NOMO-1 treated with dmso at 0.1 percent for 144 hours (cell line): ENCODE data around the gene SIAH3.
A peak's percentile ranks its signal among the peaks of the same experiment; 100 is the strongest.

Experiments
- DNase-seq: peaks from one replicate; lab custom pipeline; 2025; ENCODE audit not compliant: unreplicated experiment; lab: John Stamatoyannopoulos, UW

The SIAH3 gene

DNA sequence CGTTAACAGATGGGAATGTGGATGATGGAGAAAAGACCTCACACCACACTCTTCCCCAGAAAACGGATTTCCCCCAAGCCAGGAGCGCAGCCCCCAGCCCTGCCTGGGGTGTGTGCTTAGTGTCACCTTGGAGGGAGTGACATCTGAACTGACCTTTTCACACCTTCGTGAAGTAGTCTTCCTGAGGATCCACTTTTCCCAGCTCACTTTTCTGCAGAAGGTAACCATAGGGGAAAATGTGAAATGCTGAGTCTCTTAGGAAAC is 26.2 kb downstream of the SIAH3 start:
- no peak for DNase-seq

DNA sequence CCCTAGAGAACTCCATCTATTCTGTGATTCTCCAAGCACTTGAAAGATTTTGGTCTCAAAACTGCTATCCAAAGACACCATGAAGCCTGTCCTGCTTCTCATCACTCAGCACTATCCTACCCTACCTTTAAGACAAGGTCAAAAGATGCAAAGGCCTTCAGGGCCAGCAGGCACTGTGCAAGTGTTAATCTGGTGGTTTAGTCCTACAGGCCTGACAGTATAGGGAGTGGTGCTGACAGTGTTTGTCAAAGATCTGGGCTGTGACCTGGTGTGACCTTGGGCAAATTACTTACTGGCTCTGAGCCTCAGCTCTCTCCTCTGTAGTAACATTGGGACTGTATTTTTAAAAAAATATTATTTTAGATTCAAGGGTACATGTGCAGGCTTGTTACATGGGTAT is 28.0 kb downstream of the SIAH3 start:
- no peak for DNase-seq

DNA sequence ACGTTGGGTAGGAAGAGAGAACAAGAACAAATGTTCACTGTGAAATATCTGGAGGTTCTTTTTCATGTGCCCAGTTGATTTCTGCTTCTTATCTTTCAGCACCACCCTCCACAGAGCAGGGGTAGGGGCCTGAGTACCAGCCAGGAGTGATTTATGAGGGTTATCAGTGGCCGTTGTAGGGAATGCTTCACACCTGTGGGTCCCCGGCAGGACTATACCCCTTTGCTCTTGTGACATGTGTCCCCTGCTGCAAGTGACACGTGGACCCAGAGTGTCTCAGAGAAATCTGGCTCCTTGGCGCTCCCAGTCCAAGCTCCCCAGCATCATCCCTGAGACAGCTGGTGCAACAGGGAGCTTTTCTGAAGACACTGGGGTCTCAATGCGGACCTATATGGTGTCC is 29.7 kb downstream of the SIAH3 start:
- DNase-seq, result no peak

DNA sequence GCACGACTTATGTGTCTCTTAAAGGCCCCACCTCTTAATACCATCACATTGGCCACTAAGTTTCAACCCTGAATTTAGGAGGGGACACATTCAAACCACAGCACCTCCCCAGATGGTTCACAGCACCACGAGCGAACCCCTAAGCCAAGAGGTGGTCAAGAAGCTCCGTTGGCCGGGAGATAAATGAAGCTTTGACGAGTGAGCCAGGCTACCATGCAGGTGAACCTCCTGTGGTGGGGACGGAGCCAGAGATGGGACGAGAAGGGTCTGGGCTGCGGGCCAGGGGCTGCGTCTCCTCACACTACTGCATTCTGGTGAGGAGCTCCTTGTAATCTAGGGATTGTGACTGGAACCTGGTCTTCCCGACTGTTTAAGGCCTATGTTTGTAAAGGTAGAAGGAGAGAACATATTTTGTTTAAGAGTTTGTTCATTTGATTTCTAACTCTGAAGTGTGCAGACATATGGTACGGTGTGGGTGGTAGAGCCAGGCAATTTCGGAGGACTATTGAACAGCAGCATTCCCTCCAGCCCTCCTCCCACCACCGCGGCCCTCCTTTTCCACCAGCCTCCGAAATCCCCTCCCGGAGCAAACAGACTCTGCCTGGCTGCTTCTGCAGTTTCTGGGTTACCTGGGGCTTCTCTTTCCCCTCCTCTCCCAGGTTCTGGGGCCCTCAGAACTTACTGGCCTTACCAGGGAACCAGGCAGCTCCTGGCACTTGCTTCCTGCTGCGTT is 31.3 kb downstream of the SIAH3 start:
- no peak for DNase-seq

DNA sequence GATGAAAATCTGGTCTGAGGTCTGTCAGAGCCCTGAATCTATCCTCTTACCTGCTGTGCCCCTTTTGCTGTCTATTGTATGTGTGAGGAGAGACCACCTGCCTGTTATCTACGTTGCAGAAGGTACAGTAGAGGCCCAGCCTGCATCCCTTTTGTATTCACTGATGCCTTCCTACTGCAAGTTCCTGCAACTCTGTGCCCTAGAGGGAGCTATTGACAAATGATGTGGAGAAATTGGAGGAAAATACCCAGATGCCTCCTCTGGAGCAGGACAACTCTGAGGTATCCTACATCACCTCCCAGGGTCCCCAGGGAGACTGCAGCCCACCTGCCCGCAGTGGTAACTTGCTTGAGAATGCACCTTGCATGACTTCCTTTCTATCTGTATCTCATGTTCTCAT is 33.7 kb downstream of the SIAH3 start:
- no peak for DNase-seq

DNA sequence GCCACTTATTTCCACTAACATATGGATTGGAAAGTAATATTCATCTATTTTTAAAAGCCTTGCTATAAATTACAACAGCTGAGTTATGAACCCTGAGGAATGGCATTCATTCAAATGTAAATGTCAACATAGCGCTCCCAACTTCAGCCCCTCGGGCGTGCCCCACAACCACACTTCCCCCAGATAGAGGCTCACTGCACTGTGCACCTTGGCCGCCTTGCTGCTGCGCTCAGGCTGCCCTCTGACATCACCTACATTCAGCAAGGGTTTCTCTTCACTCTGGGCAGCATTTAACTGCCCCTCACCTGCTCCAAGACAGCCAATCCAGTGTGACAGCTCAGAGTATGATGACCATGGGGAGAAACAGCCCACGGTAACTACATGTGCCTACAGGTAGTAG is 35.1 kb downstream of the SIAH3 start:
- DNase-seq, result no peak

DNA sequence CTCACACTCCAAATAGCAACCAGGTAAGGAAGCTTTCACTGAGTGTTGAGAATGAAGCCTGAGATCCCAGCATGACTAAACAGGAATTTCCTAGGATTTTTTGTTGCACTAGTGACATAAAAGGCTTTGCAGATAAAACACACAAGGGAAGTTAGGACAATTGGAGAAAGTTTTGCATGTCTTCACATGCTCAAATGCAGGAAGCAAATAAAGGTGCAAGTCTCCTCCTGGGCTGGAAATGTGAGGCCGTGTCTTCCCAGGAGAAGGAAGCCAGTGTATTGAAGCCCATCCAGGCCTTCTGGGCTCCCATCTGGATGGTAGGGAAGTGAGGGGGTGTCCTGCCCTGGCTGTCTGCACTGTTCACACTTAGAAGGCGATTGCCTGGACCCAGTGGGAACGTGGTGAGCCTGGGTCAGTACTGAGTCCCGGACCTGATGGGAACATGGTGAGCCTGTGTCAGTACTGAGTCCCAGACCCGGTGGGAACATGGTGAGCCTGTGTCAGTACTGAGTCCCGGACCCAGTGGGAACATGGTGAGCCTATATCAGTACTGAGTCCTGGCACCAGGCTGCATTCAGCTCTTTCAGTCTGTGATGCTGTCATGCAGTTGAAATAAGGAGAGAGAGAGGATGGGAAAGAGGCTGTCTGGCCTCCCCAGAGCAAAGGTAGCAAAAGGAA is 38.7 kb downstream of the SIAH3 start:
- DNase-seq, result no peak

DNA sequence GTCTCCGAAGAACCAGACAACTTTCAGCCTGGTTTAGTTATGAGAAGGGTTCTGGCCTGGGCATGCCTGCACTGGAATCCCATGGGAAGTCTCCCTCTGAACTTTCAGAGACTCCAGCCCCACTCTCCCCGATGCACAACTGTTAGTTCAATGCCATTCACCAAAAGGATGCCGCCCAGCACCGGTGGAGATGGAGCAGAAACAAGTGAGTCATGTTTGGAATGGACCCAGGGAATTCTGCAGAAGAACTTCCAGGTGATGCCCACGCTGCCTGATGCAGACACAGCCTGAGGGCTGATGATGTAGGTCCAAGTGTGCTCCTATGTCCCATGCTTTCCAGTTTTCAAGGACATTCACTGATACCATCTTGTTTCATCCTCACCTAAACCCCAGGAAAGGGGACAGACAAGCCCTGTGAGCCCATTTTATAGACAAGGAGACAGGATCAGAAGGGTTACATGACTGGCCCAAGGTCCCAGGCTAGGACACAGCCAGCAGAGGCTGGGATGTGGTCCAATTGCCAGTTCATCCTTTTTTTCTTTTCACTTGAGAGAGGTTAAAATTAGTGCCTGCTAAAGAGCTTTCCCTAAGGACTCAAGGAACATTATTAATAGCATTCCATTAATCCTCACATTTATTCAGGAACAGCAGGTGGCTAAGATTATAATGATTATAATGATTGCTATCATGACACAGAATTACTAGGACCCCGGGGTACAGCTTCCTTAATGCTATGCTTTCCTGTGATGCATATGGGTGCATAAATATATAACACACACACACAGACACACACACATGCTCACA is 39.5 kb downstream of the SIAH3 start:
- no peak for DNase-seq

DNA sequence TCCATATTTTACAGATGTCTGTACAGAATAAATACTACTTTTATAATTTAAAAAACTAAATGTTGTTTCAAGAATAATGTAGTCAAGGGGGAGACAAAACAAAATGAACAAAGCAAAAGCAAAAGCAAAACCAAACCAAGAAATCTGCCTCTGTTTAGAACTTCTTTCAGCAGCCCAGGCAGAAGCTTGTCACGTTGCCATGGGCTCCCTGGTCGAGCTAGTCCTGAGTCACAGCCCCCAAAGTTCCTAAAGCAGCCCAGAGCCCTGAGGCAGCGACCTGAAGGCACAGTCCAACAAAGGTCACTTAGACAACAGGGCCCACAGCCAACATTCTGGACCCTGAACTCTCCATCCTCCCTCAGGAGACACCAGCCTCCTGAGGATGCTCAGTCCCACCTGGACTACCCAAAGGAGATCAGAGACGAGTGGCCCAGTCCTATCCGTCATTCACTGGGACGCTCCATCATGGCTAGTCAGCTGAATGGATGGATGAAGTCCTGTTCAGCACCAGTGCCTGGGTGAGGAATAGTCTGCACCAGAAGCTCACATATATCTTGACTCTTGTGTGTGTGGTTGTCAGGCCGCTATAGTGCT is 41.7 kb downstream of the SIAH3 start:
- no peak for DNase-seq

DNA sequence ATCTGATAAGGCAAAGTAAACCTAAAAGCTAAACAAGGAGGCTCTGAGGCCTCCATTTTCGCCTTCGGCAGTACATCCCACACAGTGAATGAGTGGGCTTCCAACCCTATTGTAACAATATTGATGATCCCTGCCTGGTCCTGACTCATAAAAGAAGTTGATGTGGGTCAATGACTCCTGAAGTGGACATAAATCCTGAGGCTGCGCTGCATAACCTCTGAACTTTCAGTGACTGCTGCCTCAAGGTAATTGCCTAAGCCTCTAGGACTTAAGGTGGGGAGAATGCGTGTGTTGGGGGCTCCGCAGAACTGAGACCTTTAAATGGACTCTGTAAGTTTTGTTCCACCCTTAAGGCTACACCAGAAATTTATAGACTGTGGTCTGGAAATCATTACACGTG is 42.6 kb downstream of the SIAH3 start:
- DNase-seq, result no peak

DNA sequence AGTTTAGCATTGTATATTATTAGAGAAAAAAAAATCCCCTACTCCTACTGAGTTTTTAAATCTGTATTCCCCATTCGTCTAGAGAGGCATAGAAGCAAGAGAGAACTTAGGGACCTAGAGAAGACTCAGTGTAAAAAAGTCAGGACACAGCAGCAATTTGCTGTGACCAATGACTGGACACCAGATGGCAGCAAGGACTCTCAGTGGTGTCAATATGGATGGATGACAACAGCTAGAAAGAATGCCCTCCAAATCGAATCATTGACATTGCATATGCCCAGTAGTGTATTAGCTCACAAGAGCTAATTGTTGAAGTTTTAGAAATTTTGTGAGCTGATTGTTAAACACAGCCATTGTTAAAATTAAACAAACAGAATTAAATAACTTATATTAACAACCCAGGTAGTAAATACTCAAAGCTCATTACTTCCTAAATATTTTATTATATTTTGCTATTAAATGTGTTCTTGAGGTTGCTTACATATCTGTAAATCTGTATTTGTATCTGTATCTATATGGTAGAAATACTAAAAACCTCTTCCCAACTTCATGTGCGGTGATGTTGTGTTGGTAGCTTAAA is 43.9 kb downstream of the SIAH3 start:
- peak; percentile 8 for DNase-seq

DNA sequence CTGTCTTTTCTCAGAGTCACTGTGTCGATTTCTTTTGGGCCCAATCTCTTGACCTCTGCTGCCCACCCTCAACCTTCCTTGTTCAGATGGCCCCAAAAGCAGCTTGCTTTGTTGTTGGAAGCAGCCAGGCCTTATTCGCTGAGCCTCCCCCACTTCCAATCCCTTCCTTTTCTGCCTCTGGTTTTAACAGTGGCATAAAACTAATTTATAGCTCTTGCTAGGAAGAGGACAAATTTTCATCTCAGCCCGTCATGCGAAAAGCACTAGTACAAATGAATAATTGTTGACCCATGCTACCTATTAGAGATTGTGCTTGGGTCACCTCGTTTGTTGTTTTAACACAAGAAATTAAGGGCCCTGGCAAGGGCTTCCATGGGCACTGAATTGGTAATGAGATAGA is 51.1 kb downstream of the SIAH3 start:
- no peak for DNase-seq

DNA sequence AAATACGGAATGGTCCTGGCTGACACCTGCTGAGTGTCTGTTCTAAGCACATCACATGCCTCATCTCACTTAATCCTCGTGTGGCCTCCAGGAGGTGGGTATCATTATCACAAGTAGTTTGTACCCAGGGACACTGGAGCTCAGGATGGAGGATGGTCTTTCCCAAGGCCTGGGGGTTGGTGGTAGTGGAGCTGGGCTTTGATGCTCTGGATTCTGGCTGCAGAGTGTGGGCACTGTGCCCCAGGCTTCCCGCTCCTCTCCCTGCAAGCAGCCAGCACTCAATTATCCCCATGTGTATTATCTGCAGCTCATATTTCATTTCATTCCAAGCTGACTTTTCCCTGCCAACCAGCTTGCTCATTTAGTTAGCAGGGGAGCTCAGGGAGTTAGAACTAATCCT is 52.1 kb downstream of the SIAH3 start:
- no peak for DNase-seq

DNA sequence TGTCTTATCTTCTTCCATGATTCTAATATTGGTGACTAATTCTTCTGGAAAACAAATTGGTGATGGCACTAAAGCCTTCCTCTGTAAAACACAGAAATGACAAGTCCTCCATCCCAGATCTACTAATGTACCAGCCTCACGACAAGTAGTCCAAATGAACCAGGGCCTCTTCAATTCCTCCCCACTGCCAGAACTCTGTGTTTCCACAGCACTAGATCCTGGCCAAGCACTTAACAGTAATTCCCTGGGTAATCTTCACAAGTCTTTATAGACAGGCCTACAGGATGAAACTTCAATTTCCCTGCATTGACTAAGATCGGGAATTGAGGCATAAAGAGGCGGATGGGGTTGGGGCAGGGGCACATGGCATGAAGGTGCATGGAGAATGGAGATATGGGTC is 52.7 kb downstream of the SIAH3 start:
- DNase-seq, result no peak

DNA sequence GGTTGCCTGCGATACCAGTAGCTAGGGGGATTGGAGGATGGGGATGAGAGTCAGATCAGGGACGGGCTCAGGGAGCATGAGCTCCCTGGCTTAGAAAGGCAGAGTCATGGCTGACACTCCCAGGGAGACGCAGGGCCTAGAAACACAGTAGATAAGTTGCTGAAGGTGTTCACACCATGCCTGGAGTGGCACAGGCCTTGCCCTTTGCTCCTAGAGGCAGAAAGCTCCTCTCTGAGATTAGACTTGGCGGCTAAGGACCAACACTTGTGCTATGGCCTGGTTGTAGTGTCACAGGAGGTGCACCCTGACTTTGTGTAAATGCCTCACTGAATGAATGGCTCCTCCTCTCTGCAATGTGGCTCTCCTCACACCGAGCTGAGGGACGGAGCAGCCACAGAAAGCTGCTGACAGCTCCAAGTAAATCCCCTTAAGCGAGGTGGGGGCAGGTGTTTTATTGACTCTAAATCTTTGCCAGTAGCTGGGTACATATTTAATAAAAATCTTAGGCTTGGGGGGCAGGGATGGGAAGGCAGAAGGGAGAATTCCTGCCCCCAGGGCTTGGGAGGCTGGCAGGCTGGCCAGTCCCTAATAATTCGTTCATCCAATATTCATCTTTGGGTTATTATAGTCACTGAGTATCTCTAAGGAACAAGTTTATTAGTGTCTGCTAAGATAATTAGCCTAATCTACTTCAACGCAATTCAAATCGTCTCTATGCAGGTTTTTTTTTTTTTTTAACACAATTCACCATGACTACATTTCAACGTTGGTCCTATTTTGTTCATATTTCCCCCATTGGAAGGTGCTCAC is 54.9 kb downstream of the SIAH3 start:
- DNase-seq, result no peak

DNA sequence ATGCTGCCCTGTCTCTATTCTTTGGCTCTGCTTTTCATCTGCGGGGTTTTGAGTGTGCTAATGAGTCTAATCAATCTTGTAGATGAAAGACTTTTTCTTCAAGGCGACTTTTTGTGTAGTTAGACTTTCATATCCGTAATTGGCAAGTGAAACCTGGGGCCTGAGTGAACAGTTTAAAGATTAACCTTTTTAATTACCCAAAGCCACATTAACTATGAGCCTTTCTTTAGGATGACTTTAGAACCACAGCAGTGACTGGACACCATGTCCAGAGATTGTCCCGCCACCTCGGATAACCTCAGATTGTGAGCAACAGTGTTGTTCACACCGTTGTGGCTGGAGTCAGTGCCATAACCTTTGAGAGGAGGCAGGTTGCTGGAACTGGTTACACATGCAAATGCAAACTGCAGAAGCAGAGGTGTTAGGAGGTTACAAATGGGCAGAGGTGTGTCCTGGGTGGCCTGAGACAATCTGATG is 58.7 kb downstream of the SIAH3 start:
- no peak for DNase-seq

DNA sequence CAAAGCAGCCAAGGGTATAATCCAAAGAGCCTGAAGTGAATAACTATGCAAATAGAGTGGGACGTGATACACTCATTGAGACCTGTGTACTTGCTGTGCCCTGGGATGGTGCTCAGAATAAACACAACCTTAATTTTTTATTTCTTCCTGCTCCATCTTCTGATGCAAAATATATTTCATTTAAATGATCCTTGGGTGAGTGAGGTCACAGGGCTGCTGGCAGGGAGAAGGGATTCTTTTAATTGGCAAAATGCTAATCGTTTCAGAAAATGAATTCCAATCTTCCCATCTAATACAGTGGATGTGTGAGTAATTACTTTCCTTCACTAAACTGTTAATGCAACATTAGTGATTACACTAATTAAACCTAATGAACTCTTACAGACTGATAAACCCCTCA is 63.5 kb downstream of the SIAH3 start:
- no peak for DNase-seq

DNA sequence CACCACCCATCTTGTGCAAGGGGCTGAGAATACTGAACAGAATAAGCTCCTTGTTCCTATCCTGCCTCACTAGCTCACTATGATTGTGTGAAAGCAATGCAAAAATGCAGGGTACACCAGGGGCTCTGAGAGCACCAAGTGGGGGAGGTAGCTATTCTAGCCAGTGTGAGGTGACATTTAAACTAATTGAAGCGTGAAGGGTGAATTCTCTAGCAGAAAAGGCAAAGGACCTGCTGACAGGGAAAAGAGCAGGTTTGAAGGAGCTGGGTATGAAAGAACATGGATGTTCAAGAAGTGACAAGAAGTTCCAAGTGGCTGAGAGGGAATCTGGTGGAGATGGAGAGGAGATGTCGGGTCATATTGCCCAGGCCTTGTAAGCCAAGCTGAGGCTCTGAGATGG is 64.2 kb downstream of the SIAH3 start:
- DNase-seq, result no peak

DNA sequence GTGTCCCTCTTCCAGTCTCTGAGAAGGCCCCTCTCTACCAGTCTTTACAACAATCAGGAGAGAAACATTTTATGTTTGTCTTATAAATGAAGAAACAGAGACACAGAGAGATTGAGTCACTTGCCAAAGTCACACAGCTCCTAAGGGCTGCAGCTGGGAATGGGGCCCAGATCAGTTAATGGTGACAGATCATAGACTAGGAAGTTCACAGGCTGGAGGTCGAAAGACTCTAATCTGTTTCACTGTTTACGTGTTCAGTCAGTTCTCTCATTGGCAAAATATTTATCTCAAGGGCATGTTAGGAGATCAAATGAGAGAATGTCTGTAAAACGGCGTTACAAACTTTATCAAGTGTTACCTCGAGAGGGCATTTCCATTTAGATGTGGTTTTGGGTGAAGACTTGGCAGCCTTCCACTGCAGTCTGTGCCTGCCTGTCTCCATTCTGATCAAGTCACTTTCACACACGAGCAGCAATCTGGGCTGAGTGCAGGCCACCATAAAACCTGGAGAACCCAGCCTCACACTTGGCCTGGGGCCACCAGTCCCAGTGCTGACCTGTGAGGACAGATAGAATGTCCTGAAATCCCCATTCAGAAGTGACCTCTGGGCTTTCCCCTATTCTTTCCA is 65.1 kb downstream of the SIAH3 start:
- DNase-seq, result no peak
